ENCODE data around the gene NTRK2. TPM values are rescaled to one million over a fixed set of nuclear protein-coding genes. Genes with fewer than 3 reads are reported as not detected.

NTRK2 gene
- total RNA-seq, 2 experiments from 2014 or later: 0.17 to 0.25 TPM

DNA sequence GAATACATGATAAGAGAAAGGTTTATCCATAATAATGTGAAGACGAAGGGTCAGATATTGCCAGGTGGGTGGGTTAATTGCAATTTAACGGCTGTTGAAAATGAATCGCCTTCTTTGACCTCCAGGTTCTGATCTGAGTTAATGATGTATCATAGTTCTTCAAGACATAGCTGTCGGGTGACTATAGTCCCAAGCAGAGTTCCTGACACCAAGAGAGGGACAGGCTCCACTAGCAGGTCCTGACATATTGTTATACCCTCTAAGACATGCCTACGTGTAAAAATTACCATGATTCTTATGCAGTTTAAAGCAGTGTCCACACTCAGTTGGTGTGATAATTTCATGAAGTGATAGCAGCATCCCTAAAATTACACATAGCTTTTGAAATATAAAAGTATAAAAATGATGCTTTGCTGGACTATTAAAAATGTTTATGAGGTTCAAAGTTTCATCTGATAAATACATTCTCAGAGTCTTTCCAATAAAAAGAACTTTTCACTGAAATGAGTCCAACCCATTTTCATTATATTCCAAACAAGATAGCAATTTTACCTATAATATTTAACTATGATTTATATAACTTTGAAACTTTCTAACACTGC is 53.0 kb downstream of the NTRK2 start:
- ChIA-PET POLR2A (no interaction called here), CTCF (no interaction called here)

GRCh38 chr9:84723426-84723825 is 53.9 kb downstream of the NTRK2 start:
- CTCF ChIA-PET: no interaction called here
- POLR2A ChIA-PET: no interaction called here

GRCh38 chr9:84731696-84732095 is 62.2 kb downstream of the NTRK2 start:
- ChIA-PET CTCF (no interaction called here), POLR2A (no interaction called here)

- CTCF ChIA-PET: no interaction called here
These were observed 66.6 kb downstream of the NTRK2 start for GRCh38 chr9:84736081-84736480.

DNA sequence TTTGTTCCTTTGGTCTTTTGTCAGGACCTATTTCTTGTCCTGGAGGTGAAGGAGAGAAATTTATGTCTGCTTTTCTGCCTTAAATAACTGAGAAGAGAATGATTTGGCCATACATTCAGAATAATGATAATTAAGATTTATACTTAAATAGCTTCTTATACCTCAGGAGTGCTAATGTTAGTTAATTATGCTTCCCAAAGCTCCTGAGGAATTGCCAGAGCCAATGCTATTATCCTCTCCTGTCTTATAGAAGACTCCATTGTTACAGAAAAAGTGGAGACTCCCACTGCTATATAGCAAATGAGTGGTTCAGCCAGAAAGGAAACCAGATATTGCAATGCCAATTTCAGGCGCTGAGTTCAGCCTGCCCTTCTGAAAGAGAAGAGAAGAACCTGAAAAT is 67.0 kb downstream of the NTRK2 start:
- POLR2A ChIA-PET: no interaction called here
- CTCF ChIA-PET: no interaction called here

More at GRCh38 chr9:84736081-84736480, 66.6 kb downstream of the NTRK2 start:
- POLR2A ChIA-PET: no interaction called here

GRCh38 chr9:84738353-84738752 is 68.8 kb downstream of the NTRK2 start:
- POLR2A ChIA-PET: no interaction called here

DNA sequence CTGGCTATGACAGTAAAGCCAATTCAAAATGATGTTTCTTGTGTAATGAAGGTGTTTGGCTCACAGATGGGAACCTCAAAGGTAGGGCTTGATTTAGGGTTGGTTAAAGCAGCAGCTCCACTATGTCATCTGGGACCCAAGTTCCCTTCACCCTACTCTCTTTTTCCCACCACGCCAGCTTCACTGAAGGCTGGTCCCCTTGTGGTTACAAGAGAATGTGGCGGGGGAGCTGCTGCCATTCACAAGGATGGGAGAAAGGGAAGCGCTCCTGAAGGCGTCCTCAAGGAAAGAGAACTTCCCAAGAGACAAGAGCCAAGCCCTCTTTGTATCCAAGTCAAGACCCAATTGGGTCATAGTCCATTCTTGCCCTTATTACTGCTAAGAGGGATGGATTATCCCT is 72.7 kb downstream of the NTRK2 start:
- ChIA-PET CTCF (no interaction called here), POLR2A (no interaction called here)

More at GRCh38 chr9:84738353-84738752, 68.8 kb downstream of the NTRK2 start:
- CTCF ChIA-PET: no interaction called here

- ChIA-PET CTCF (no interaction called here), POLR2A (no interaction called here)
These were observed 74.7 kb downstream of the NTRK2 start for GRCh38 chr9:84744195-84744594.

GRCh38 chr9:84744726-84745125 is 75.2 kb downstream of the NTRK2 start:
- POLR2A ChIA-PET: no interaction called here
- CTCF ChIA-PET: no interaction called here

DNA sequence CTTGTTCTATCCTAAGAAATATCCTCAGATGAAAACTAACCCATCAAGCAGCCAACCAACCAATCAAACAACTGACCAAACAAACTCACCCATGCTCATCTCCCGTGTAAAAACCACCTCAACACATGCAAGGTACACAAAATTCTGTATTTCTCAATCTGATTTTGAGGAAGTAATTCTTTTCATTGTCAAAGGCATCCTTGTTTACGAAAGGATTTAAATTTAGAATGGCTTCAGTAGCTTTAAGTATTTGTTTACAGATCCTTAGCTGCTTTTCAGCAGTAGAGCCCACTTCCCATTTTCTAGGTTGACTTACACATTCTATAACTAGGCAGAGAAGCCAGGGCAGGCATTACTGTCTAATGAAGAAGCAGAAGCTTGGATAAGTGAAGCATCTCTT is 78.6 kb downstream of the NTRK2 start:
- ChIA-PET POLR2A (no interaction called here), CTCF (no interaction called here)

DNA sequence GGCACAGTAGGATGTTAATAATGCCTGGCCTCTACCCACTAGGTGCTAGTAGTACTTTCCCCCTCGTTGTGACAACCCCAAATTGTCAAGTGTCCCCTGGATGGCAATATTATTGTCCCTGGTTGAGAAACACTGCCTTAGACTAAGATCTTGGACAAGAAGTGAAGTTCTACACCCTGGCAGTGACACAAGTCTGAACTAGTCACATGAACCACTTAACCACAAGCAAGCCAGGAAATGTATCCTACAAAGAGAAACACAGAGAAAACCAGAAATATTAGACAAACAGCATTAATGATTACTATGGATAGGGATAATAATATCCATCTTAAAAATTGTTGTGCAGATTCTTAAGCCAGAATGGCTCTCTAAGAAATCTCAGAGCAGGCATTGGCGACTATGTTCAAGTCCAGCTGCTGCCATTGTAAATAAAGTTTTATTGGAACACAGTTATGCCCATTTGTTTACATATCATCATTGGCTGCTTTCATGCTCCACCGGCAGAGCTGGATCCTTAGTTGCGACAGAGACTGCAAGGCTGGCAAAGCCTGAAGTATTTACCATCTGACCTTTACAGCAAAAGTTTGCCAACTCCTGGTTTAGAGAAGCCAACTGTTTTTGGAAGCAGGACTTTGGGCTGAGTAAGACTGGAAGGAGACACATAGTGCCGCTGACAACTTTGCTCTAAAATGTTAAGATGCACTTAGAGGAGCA is 80.8 kb downstream of the NTRK2 start:
- ChIA-PET POLR2A (no interaction called here), CTCF (no interaction called here)

- CTCF ChIA-PET: no interaction called here
These were observed 82.4 kb downstream of the NTRK2 start for GRCh38 chr9:84751921-84752320.

GRCh38 chr9:84754461-84754860 is 84.9 kb downstream of the NTRK2 start:
- CTCF ChIA-PET: no interaction called here
- POLR2A ChIA-PET: no interaction called here

More at GRCh38 chr9:84751921-84752320, 82.4 kb downstream of the NTRK2 start:
- POLR2A ChIA-PET: no interaction called here

GRCh38 chr9:84754881-84755280 is 85.4 kb downstream of the NTRK2 start:
- POLR2A ChIA-PET: no interaction called here
- CTCF ChIA-PET: no interaction called here

GRCh38 chr9:84755380-84755779 is 85.9 kb downstream of the NTRK2 start:
- ChIA-PET POLR2A (no interaction called here), CTCF (no interaction called here)

DNA sequence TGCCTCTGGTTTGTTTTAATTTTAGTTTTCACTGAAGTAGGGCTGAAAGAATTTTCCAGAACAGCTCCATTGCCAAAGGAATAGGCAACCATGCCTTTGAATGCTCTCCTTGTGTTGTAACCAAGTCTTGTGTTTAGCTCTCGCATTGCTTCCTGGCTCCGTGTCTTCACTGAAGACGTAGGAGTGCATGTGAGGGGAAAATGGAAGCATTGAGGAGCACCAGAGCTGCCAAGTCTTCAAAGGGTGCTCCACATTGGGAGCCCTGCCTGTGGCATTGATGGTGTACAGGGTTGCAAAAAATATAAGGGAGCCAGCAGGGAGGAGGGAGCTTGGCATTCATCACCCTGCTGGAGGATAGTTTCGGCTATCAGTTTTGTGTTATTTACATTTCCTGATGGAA is 86.6 kb downstream of the NTRK2 start:
- ChIA-PET CTCF (no interaction called here), POLR2A (no interaction called here)

DNA sequence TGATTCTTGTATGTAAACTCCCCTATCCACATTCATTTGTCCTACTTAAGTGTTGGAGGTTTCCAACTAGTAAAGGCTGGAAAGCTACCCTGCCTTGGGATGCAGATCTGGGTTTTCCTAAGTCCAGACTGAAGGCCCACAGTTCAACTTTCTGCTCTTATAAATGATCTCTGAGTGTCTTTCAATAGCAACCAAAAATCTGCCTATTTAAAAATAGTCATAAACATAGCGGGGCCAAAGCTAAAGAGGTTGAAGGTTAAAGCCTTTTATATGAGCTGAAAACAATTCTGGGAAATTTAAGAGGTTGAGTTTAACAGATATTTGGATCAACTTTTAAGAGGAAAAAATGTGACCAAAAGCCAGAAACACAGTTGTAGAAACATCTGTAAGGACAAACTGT is 87.2 kb downstream of the NTRK2 start:
- ChIA-PET POLR2A (no interaction called here), CTCF (no interaction called here)

DNA sequence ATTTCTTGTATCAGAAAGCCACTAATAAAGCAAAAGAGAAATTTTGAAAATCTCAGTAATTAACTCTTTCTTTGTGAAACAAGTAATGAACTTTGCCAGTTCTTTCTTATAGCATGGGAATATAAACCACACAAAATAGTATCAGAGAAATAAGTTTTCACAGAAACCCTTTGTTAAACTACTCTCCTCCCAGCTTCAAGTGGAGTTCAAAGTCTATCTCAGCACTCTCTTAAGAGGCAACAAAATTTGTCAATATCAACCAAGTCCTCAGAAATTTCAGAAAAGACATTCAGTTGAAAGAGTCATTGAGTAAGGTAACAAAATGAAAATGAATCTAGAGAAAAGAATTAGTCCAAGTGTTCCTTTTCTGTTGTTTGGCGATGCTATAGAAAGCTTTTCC is 89.3 kb downstream of the NTRK2 start:
- ChIA-PET CTCF (no interaction called here), POLR2A (no interaction called here)

GRCh38 chr9:84759300-84759750 is 89.8 kb downstream of the NTRK2 start:
- ChIA-PET CTCF (no interaction called here), POLR2A (no interaction called here)

DNA sequence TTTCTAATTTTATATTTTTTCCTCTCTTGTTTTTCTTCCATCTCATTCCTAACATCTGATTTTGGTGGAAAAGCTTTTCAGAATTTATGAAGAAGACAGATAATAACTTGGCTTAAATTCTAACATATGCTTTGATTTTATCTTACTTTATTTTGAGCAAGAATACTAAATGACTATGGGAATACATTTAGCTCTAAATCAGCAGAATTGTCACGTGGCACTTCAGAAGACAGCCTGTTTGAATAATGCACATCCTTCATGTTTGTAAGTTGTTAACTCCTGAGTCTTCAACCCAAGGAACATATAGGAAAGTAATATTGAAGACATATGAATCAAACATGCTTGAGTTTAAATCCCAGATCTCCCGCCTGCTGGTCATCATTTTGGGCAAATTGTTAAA is 90.3 kb downstream of the NTRK2 start:
- POLR2A ChIA-PET: no interaction called here
- CTCF ChIA-PET: no interaction called here

- CTCF ChIA-PET: no interaction called here
- POLR2A ChIA-PET: no interaction called here
These were observed 91.7 kb downstream of the NTRK2 start for GRCh38 chr9:84761137-84761808.

DNA sequence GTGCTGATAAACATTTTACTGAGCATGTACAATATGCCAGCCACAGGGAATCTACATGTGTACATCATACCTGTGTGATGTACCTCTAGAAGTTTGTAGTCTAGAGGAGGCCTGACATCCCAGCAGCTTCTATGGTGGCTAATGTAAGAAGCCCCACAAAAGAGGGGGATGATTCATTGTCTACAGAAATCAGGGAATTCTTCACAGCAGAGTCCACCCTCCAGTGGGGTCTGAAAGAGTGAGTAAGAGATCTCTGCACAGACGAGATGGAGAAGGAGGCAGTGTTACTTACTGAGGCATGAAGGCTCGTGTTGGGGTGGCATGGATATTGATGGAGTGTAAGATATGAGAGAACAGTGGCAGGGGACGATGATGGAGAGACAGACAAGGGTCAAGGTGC is 103.0 kb downstream of the NTRK2 start:
- ChIA-PET POLR2A (no interaction called here), CTCF (no interaction called here)
